ENCODE data around the gene PRPF38A.

Gene PRPF38A

GRCh38 chr1:52400131-52400530 lies 4.3 kb upstream of the PRPF38A start:
- no peak for TF ChIP-seq CTCF (IDR thresholded peaks at IDR 0.05; ENCODE audit: low read depth, low read length, missing control alignments)
- no peak for DNase-seq (ENCODE audit: low read depth)
- no peak overlapping the region for H3K4me3 ChIP-seq (ENCODE audit: low read depth, low read length)

- no peak for DNase-seq (ENCODE audit: low read depth)
- peak overlapping the region; percentile 94 for H3K4me3 ChIP-seq (ENCODE audit: low read depth, low read length)
- TF ChIP-seq CTCF (IDR thresholded peaks at IDR 0.05; ENCODE audit: low read depth, low read length, missing control alignments) = no peak
Observed at GRCh38 chr1:52402860-52403240, 1.6 kb upstream of the PRPF38A start.

- no peak for TF ChIP-seq CTCF (IDR thresholded peaks at IDR 0.05; ENCODE audit: low read depth, low read length, missing control alignments)
- H3K4me3 ChIP-seq (ENCODE audit: low read depth, low read length) = peak overlapping the region; percentile 94
- DNase-seq (ENCODE audit: low read depth) = peak; percentile 57
Observed at GRCh38 chr1:52403566-52404115, 761 bp upstream of the PRPF38A start.

GRCh38 chr1:52404975-52405338 lies 555 bp downstream of the PRPF38A start:
- no peak for DNase-seq (ENCODE audit: low read depth)
- peak overlapping the region; percentile 94 for H3K4me3 ChIP-seq (ENCODE audit: low read depth, low read length)
- no peak for TF ChIP-seq CTCF (IDR thresholded peaks at IDR 0.05; ENCODE audit: low read depth, low read length, missing control alignments)

- no peak for TF ChIP-seq CTCF (IDR thresholded peaks at IDR 0.05; ENCODE audit: low read depth, low read length, missing control alignments)
- no peak for DNase-seq (ENCODE audit: low read depth)
- no peak overlapping the region for H3K4me3 ChIP-seq (ENCODE audit: low read depth, low read length)
Observed at GRCh38 chr1:52413410-52413989, 9.1 kb downstream of the PRPF38A start.

- no peak for DNase-seq (ENCODE audit: low read depth)
- no peak overlapping the region for H3K4me3 ChIP-seq (ENCODE audit: low read depth, low read length)
- no peak for TF ChIP-seq CTCF (IDR thresholded peaks at IDR 0.05; ENCODE audit: low read depth, low read length, missing control alignments)
Observed at GRCh38 chr1:52414942-52415341, 10.5 kb downstream of the PRPF38A start.

- H3K4me3 ChIP-seq (ENCODE audit: low read depth, low read length) = no peak overlapping the region
- no peak for TF ChIP-seq CTCF (IDR thresholded peaks at IDR 0.05; ENCODE audit: low read depth, low read length, missing control alignments)
- DNase-seq (ENCODE audit: low read depth) = no peak
Observed at GRCh38 chr1:52416811-52417210, 12.4 kb downstream of the PRPF38A start.

Data from GM12864 (cell line).